Fibroblast of villous mesenchyme (primary cell): Measurements from ENCODE around the gene SIRPG. TPM values are rescaled to one million over a fixed set of nuclear protein-coding genes. Genes with fewer than 3 reads are reported as not detected.

Experiments
- DNase-seq: peaks from one replicate; pipeline ENCODE4 v3.0.0-alpha.2; 2010; ENCODE audit warnings: low read depth
- H3K4me3 ChIP-seq: 2 replicates; pipeline ENCODE4 v1.5.1; 2011; ENCODE audit warnings: low read depth, mild to moderate bottlenecking, low read length
- total RNA-seq: library from RNA; depleted of rRNA; stranded (reverse); fragments of >200 nt; gene quantifications from 2 replicates; pipeline ENCODE4 v1.2.3, GENCODE V29; 2012
- TF ChIP-seq, protein P1 (sequence below): IDR thresholded peaks from 2 replicates; pipeline ENCODE4 v1.5.1; 2012; ENCODE audit warnings: low read depth, mild to moderate bottlenecking, low read length; ENCODE audit not compliant: insufficient read depth

SIRPG gene
- total RNA-seq, 1 donor = not detected

DNA sequence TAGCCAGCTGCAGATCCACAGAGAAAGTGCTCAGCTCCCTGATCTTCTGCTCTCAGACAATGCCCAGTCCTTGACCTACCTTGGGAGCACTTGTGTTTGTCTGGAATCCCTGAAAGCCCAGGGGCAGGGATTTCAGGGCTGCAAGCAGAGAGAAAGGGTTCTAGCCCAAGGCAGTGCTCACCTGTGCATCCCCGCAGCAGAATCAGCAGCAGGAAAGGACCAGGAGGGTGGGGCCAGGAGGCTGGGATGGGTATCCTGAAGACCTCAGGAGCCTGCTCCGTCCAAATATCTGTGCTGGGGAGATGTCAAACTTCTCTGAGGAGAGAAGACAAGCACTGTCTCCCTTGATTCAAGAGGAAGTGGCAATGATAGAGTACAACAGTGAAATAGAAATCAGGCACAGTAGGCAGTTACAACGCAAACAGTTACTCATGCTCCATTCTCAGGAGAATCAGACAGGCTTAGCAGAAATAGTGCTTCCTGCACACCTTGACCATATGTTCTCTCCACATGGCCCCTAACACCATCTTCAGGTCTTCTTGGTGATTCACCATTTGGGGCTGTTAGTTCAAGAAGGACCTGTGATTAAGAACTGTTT is 28.7 kb upstream of the SIRPG start:
- no peak overlapping the region for H3K4me3 ChIP-seq
- DNase-seq = no peak
- TF ChIP-seq, protein P1, sequence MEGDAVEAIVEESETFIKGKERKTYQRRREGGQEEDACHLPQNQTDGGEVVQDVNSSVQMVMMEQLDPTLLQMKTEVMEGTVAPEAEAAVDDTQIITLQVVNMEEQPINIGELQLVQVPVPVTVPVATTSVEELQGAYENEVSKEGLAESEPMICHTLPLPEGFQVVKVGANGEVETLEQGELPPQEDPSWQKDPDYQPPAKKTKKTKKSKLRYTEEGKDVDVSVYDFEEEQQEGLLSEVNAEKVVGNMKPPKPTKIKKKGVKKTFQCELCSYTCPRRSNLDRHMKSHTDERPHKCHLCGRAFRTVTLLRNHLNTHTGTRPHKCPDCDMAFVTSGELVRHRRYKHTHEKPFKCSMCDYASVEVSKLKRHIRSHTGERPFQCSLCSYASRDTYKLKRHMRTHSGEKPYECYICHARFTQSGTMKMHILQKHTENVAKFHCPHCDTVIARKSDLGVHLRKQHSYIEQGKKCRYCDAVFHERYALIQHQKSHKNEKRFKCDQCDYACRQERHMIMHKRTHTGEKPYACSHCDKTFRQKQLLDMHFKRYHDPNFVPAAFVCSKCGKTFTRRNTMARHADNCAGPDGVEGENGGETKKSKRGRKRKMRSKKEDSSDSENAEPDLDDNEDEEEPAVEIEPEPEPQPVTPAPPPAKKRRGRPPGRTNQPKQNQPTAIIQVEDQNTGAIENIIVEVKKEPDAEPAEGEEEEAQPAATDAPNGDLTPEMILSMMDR = no peak

DNA sequence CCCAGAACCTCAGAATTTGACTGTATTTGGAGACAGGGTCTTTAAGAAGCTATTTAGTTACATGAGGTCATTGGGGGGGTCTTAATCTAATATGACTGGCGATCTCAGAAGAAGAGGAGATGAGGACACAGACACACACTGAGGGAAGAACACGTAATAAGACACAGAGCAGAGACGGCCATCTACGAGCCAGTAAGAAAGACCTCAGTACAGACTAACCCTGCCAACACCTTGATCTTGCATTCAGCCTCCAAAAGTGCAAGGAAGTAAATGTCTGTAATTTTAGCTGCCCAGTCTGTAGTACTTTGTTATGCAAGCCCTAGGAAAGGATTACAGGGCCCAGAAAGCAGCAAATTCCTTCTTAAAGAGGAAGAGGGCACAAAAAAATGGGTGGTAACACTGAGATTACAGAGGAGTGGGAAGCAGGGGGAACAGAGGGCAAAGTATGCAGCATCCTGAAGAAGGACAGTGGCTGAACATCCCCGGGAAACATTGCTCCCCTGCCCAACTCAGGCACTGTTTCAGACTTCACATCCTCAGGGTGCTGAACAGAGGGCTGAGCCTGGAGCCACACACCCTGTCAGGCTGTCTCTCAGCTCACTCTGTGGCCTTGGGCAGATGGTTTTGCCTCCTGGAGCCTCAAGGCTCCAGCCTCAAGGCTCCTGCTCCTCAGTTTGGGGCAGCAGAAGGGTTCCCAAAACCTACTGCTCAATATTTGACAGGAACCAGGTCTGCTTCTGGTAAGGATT is 27.9 kb upstream of the SIRPG start:
- no peak for DNase-seq
- TF ChIP-seq, protein P1 = no peak
- no peak overlapping the region for H3K4me3 ChIP-seq

DNA sequence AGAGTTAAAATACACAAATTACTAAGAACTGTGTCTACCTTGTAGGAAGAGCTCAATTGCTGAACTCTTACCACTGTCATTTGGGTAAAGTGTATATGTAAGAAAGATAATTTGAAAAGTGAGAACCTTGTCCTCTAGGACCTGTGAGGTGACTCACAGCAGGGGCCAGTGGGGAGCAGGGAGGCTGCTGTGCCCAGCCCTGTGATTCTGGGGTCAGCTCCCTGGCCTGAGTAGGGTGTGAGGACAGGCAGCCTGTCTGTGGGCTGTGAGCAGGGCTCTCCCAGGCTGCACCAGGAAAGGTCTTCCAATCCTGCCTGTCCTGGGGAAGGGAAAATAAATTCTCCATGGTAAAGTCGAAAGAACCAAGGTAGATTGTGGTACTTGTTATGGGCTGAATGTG is 27.3 kb upstream of the SIRPG start:
- H3K4me3 ChIP-seq = no peak overlapping the region
- DNase-seq = no peak
- TF ChIP-seq, protein P1 = no peak

DNA sequence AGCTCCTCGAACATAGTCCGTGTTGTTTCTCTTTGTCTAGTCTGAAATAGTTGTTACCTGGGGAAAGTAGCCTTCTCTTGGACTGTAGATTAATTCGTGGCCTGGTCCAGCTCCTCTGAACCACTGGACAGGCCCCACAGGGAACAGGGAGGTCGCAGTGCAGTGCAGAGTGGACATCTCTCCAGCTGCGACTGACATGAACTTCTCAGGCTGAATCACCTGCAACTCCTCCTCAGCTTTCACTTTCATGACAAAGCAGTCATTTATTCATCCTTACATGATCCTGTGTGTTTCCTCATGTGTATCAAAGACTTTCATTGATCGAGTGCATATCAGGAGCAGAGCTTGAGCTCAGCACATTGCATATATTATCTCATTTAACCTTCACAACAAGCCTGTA is 19.1 kb upstream of the SIRPG start:
- no peak for DNase-seq
- H3K4me3 ChIP-seq = no peak overlapping the region
- TF ChIP-seq, protein P1 = no peak

DNA sequence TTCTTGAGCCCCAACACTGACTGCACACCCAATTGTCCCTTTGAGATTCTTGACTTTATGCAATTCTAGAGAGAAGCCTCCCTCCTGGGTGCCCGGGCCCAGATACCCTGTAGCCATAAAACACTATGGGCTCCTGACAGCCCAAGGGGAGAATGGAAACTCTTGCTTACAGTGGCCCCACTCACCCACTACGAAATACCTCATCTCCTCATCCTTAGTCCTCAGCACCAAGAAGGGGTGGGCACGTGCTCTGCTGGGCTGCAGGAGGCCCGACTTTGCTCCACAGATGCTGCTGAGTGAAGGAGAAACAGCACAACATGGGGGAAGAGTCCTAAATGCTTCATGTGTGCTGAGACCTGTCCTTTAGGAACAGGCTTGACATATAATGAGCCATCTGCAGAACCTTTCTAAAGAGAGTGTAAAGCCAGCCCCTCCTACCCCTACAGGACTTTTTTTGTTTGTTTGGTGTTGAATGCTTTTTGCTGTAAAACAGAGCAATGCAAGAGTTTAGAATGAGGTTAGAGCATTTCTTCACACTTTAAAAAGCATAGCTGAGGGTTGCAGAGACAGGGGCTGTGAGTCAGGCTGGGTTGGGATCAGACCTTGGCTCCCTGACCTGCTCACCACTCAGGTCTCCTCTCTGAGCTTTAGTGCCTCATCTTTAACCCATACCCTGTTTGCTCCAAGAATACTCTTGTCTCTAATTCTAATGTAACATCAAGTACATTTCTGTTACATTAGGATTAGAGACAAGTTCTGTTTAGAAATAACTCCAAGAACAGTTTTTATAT is 17.6 kb upstream of the SIRPG start:
- no peak overlapping the region for H3K4me3 ChIP-seq
- DNase-seq = no peak
- TF ChIP-seq, protein P1 = no peak

DNA sequence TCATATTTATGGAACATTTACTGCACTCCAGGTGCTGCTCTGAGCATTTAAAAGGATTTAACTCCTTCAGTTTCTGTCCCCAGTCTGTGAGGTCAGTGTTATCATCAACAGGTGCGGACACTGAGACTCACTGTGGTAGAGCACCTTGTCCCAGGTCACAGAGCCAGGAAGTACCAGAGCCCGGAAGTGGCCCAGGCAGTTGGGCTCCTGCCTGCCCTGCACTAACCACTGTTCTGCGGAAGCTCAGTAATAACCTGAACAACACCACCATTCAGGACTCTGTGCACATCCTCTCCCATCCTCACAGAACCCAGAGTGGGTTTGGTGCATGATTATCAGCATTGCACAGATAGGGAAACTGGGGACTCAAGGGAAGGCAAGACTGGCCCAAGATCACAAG is 16.8 kb upstream of the SIRPG start:
- TF ChIP-seq, protein P1 = no peak
- DNase-seq = no peak
- H3K4me3 ChIP-seq = no peak overlapping the region
